Measurements from ENCODE around the gene SRGAP3. TPM values are rescaled to one million over a fixed set of nuclear protein-coding genes. Genes with fewer than 3 reads are reported as not detected.
A peak's percentile ranks its signal among the peaks of the same experiment; 100 is the strongest.

SRGAP3 gene
- total RNA-seq, 5 donors from 2014 or later (not counting 1 experiment from before 2014, with no cell fraction given): 1.4 to 4.4 (median 2.8) TPM

- CTCF ChIA-PET: no interaction called here
- POLR2A ChIA-PET: no interaction called here
These were observed 66.4 kb downstream of the SRGAP3 start for GRCh38 chr3:9183011-9183410.

DNA sequence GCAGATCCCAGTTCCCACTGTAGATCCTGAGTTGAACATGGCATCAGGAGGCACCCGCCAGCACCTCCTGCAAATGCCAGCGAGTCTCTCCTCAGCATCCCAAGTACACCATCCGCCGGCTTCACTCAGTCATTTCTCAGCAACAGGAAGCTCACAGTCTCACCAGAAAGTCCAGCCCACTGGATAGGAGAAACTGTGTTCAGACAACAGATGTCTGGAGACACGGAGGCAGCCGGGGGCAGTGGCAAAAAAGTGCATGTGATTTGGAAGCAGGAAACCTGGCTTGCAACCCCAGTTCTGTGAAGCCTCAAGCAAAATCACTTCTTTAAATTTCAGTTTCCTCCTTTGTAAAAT, 68.7 kb downstream of the SRGAP3 start:
- DNase-seq (peak in 3 of 35 experiments; percentile 1 to 19 (median 4)), ATAC-seq (replicated peaks in 1 of 4) (peak; percentile 43 to 55 (median 48))
- no peaks in the 10 kb centered on the region for H3K27me3 ChIP-seq (replicated peaks in 1 of 2; ENCODE audit: control insufficient read depth in 2 of 2, extremely low read depth in 1 of 2, insufficient read depth in 2 of 2, low read length in 1 of 2)
- Mint-ChIP-seq H3K4me1 (peaks cover 26 to 31% (median 27%) of the 10 kb centered on the region in 3 donors), H3K4me3 (peak overlapping the region; percentile 59 to 72 (median 69)), H3K27ac (peak overlapping the region; percentile 33 to 80), H3K27me3 (no peaks in the 10 kb centered on the region), H3K9me3 (no peaks in the 10 kb centered on the region), H3K36me3 (no peaks in the 10 kb centered on the region)
- CTCF ChIA-PET: no interaction called here
- peaks cover 16 to 24% of the 10 kb centered on the region in 2 experiments for H3K4me1 ChIP-seq (ENCODE audit: control insufficient read depth in 1 of 2, extremely low read depth in 1 of 2, insufficient read depth in 2 of 2, low read length in 2 of 2)
- H3K9me3 ChIP-seq: no peaks in the 10 kb centered on the region
- H3K36me3 ChIP-seq (ENCODE audit: control insufficient read depth in 2 of 2, extremely low read depth in 1 of 2, insufficient read depth in 1 of 2, low read length in 1 of 2): no peaks in the 10 kb centered on the region
- WGBS (ENCODE audit: insufficient coverage): 33% methylated on average over 1 of the region's 6 CpGs
- POLR2A ChIA-PET: no interaction called here
- H3K27ac ChIP-seq (ENCODE audit: low read length): no peak overlapping the region
- peak overlapping the region; percentile 34 to 62 for H3K4me3 ChIP-seq (ENCODE audit: control insufficient read depth in 1 of 2, extremely low read depth in 1 of 2, low read length in 1 of 2)

More at GRCh38 chr3:9183011-9183410, 66.4 kb downstream of the SRGAP3 start:
- Histone ChIP-seq H3K4me1 (ENCODE audit: control insufficient read depth in 1 of 2, extremely low read depth in 1 of 2, insufficient read depth in 2 of 2, low read length in 2 of 2) (peaks cover 16 to 24% of the 10 kb centered on the region in 2 experiments), H3K27me3 (replicated peaks in 1 of 2; ENCODE audit: control insufficient read depth in 2 of 2, extremely low read depth in 1 of 2, insufficient read depth in 2 of 2, low read length in 1 of 2) (no peaks in the 10 kb centered on the region), H3K9me3 (no peaks in the 10 kb centered on the region), H3K4me3 (ENCODE audit: control insufficient read depth in 1 of 2, extremely low read depth in 1 of 2, low read length in 1 of 2) (no peak overlapping the region), H3K27ac (ENCODE audit: low read length) (no peak overlapping the region), H3K36me3 (ENCODE audit: control insufficient read depth in 2 of 2, extremely low read depth in 1 of 2, insufficient read depth in 1 of 2, low read length in 1 of 2) (no peaks in the 10 kb centered on the region)
- Mint-ChIP-seq H3K36me3 (no peaks in the 10 kb centered on the region), H3K27ac (no peak overlapping the region), H3K4me3 (no peak overlapping the region), H3K4me1 (peaks cover 26 to 31% (median 27%) of the 10 kb centered on the region in 3 donors), H3K27me3 (peaks cover 0 to 7% of the 10 kb centered on the region in 2 donors), H3K9me3 (no peaks in the 10 kb centered on the region)
- WGBS (ENCODE audit: insufficient coverage): no CpG with 5 or more reads among the region's 3 CpGs
- no peak for ATAC-seq (replicated peaks in 1 of 4)
- no peak for DNase-seq

DNA sequence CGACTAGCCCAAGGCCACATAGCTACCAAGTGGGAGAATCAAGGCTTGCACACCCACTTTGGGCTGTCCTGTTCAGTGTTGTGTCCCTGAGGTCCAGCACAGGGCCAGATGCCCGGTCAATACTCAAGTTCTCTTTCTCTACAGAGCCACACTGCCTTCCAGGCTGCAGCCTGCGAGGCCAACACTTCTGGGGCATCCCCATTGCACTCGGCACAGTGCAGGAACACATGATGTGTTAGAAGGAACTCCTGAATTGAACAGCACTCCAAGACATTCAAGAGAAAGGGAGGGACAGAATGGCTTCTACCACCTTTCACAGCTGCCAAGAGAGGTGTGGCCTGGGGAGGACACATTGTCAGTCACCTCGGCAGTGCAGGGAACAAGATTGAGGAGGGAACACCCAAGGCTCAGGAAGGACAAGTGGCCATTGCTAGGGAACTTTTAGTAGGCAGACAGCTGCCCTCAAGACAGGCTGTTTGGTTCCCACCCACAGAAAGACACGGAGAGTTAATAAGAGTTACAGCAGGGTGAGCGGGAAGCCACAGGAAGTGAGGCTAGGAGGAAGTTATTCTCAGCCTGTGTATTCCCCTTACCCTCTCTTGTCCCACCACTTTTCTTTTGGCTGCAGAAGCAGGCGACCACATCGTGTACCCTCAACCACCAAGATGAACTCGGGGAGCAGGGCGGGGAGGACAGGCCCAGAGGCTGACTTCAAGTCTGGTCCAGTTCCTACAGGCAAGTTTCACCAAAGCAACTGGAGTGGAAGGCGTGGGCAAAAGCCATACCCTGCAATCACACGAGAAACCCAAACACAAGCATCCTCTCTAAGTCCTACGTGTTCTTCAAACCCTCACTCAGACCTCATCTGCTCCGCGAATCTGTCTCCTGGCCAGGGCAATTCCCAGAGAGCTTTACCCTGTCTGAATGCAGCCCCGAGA, 69.4 kb downstream of the SRGAP3 start:
- Histone ChIP-seq H3K36me3 (ENCODE audit: control insufficient read depth in 2 of 2, extremely low read depth in 1 of 2, insufficient read depth in 1 of 2, low read length in 1 of 2) (no peaks in the 10 kb centered on the region), H3K4me3 (ENCODE audit: control insufficient read depth in 1 of 2, extremely low read depth in 1 of 2, low read length in 1 of 2) (peak overlapping the region; percentile 34 to 62), H3K4me1 (ENCODE audit: control insufficient read depth in 1 of 2, extremely low read depth in 1 of 2, insufficient read depth in 2 of 2, low read length in 2 of 2) (peaks cover 16 to 24% of the 10 kb centered on the region in 2 experiments), H3K27ac (ENCODE audit: low read length) (no peak overlapping the region), H3K27me3 (replicated peaks in 1 of 2; ENCODE audit: control insufficient read depth in 2 of 2, extremely low read depth in 1 of 2, insufficient read depth in 2 of 2, low read length in 1 of 2) (no peaks in the 10 kb centered on the region), H3K9me3 (no peaks in the 10 kb centered on the region)
- peak overlapping the region; percentile 59 to 72 (median 69) for H3K4me3 Mint-ChIP-seq
- no peaks in the 10 kb centered on the region for H3K36me3 Mint-ChIP-seq
- peak in 2 of 35 experiments; percentile 17 to 20 for DNase-seq
- 27% methylated on average over 15 of the region's 17 CpGs for WGBS (ENCODE audit: insufficient coverage)
- ChIA-PET CTCF (no interaction called here), POLR2A (no interaction called here)
- no peaks in the 10 kb centered on the region for H3K27me3 Mint-ChIP-seq
- ATAC-seq (replicated peaks in 1 of 4): peak; percentile 54 to 77 (median 69)
- H3K4me1 Mint-ChIP-seq: peaks cover 26 to 31% (median 27%) of the 10 kb centered on the region in 3 donors
- peak overlapping the region; percentile 79 to 80 for H3K27ac Mint-ChIP-seq
- no peaks in the 10 kb centered on the region for H3K9me3 Mint-ChIP-seq

DNA sequence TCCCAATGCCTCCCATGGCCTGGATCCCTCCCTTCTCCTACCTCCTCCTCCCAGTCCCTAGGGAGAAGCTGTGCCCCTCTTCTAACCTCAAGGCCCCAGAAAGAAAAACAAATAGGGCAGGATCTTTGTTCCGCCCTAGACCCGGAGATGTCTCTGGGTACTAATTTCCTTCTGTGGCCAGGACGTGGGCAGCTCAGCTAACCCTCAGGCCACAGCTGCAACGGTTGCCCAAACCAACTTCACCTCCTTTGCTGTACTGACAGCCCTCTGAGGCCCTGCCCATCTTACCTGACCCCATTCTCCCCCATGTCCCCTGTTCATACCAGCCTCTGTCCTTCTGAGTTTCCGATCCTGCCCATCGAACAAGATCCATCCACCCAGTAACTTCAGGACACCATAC, 70.7 kb downstream of the SRGAP3 start:
- Histone ChIP-seq H3K27ac (ENCODE audit: low read length) (no peak overlapping the region), H3K27me3 (replicated peaks in 1 of 2; ENCODE audit: control insufficient read depth in 2 of 2, extremely low read depth in 1 of 2, insufficient read depth in 2 of 2, low read length in 1 of 2) (no peaks in the 10 kb centered on the region), H3K9me3 (no peaks in the 10 kb centered on the region), H3K36me3 (ENCODE audit: control insufficient read depth in 2 of 2, extremely low read depth in 1 of 2, insufficient read depth in 1 of 2, low read length in 1 of 2) (no peaks in the 10 kb centered on the region), H3K4me1 (ENCODE audit: control insufficient read depth in 1 of 2, extremely low read depth in 1 of 2, insufficient read depth in 2 of 2, low read length in 2 of 2) (peaks cover 16 to 24% of the 10 kb centered on the region in 2 experiments), H3K4me3 (ENCODE audit: control insufficient read depth in 1 of 2, extremely low read depth in 1 of 2, low read length in 1 of 2) (no peak overlapping the region)
- peaks cover 26 to 31% (median 27%) of the 10 kb centered on the region in 3 donors for H3K4me1 Mint-ChIP-seq
- 45% methylated on average over 3 of the region's 6 CpGs for WGBS (ENCODE audit: insufficient coverage)
- H3K4me3 Mint-ChIP-seq: no peak overlapping the region
- no peak overlapping the region for H3K27ac Mint-ChIP-seq
- POLR2A ChIA-PET: no interaction called here
- DNase-seq (no peak), ATAC-seq (replicated peaks in 1 of 4) (no peak)
- CTCF ChIA-PET: no interaction called here
- no peaks in the 10 kb centered on the region for H3K36me3 Mint-ChIP-seq
- H3K9me3 Mint-ChIP-seq: no peaks in the 10 kb centered on the region
- no peaks in the 10 kb centered on the region for H3K27me3 Mint-ChIP-seq

DNA sequence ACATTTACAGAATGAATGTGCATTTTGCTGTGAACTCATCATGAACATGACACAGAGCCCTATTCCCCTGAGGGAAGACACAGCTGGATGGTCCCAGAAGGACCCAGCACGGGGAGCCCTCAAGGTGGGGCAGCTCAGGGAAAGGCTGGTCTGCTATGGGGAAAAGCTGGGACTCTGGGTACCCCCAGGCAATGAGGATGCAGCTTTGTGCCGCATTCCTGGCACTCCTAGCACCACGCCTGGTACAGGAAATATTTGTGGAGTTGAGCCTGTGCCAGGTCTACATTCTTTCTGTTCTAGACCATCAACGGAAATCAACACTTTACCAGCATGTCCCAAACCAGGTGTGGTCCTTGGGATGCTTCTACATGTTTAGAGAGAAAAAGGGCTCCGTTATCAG, 74.0 kb downstream of the SRGAP3 start:
- DNase-seq (no peak), ATAC-seq (replicated peaks in 1 of 4) (no peak)
- peaks cover 31 to 45% (median 38%) of the 10 kb centered on the region in 3 donors for H3K4me1 Mint-ChIP-seq
- H3K9me3 Mint-ChIP-seq: no peaks in the 10 kb centered on the region
- Histone ChIP-seq H3K4me3 (ENCODE audit: control insufficient read depth in 1 of 2, extremely low read depth in 1 of 2, low read length in 1 of 2) (no peak overlapping the region), H3K4me1 (ENCODE audit: control insufficient read depth in 1 of 2, extremely low read depth in 1 of 2, insufficient read depth in 2 of 2, low read length in 2 of 2) (peaks cover 18 to 34% of the 10 kb centered on the region in 2 experiments), H3K36me3 (ENCODE audit: control insufficient read depth in 2 of 2, extremely low read depth in 1 of 2, insufficient read depth in 1 of 2, low read length in 1 of 2) (no peaks in the 10 kb centered on the region), H3K27me3 (replicated peaks in 1 of 2; ENCODE audit: control insufficient read depth in 2 of 2, extremely low read depth in 1 of 2, insufficient read depth in 2 of 2, low read length in 1 of 2) (no peaks in the 10 kb centered on the region), H3K9me3 (no peaks in the 10 kb centered on the region), H3K27ac (ENCODE audit: low read length) (no peak overlapping the region)
- no peak overlapping the region for H3K27ac Mint-ChIP-seq
- no peak overlapping the region for H3K4me3 Mint-ChIP-seq
- ChIA-PET POLR2A (no interaction called here), CTCF (interaction anchor here in 1 of 2 donors (0.6 kb wide), 1 partner anchor 187 kb away, joined by 3 read pairs; no protein-coding TSS in a partner anchor)
- no peaks in the 10 kb centered on the region for H3K27me3 Mint-ChIP-seq
- 63% methylated on average over 1 of the region's 5 CpGs for WGBS (ENCODE audit: insufficient coverage)
- H3K36me3 Mint-ChIP-seq: no peaks in the 10 kb centered on the region

DNA sequence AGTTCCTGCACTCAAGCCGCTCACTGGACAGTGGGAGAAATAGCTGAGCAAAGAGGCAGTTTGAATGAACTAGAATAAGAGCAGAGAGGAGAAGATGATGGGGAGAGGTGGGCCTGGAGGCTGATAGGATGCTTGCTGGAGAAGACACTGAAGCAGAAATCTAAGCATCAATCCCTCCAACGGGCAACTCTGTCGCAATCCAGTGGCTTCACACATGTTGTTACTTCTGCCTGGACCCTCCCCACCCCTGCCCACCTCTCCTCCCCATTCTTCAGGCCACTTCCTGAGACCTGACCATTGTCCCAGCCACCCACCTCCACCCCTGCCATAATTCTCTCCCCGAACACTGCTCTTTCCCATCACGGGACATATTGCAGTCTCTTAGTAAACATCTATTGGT, 76.0 kb downstream of the SRGAP3 start:
- H3K4me1 ChIP-seq (ENCODE audit: control insufficient read depth in 1 of 2, extremely low read depth in 1 of 2, insufficient read depth in 2 of 2, low read length in 2 of 2): peaks cover 28 to 37% of the 10 kb centered on the region in 2 experiments
- H3K27ac Mint-ChIP-seq: no peak overlapping the region
- DNase-seq: no peak
- ATAC-seq (replicated peaks in 1 of 4): no peak
- 96% methylated on average over 4 of the region's 5 CpGs for WGBS (ENCODE audit: insufficient coverage)
- H3K4me3 Mint-ChIP-seq: no peak overlapping the region
- CTCF ChIA-PET: no interaction called here
- POLR2A ChIA-PET: no interaction called here
- H3K27me3 Mint-ChIP-seq: no peaks in the 10 kb centered on the region
- H3K9me3 Mint-ChIP-seq: no peaks in the 10 kb centered on the region
- H3K36me3 Mint-ChIP-seq: no peaks in the 10 kb centered on the region
- H3K4me3 ChIP-seq (ENCODE audit: control insufficient read depth in 1 of 2, extremely low read depth in 1 of 2, low read length in 1 of 2): no peak overlapping the region
- H3K4me1 Mint-ChIP-seq: peaks cover 37 to 45% (median 40%) of the 10 kb centered on the region in 3 donors
- no peaks in the 10 kb centered on the region for H3K36me3 ChIP-seq (ENCODE audit: control insufficient read depth in 2 of 2, extremely low read depth in 1 of 2, insufficient read depth in 1 of 2, low read length in 1 of 2)
- H3K27me3 ChIP-seq (replicated peaks in 1 of 2; ENCODE audit: control insufficient read depth in 2 of 2, extremely low read depth in 1 of 2, insufficient read depth in 2 of 2, low read length in 1 of 2): no peaks in the 10 kb centered on the region
- no peak overlapping the region for H3K27ac ChIP-seq (ENCODE audit: low read length)
- H3K9me3 ChIP-seq: no peaks in the 10 kb centered on the region
